GM12865 (cell line): Measurements from ENCODE around the gene APOL1.
"Not testable (repeated sequence)": the region's sequence is repeated elsewhere in the genome, so short reads cannot be mapped to it uniquely, and the experiment has no call there.

Experiments
- DNase-seq: peaks from one replicate; pipeline ENCODE4 v3.0.0; 2010; ENCODE audit warnings: low read depth
- H3K4me3 ChIP-seq: 2 replicates; pipeline ENCODE4 v1.5.1; 2011; ENCODE audit warnings: mild to moderate bottlenecking, low read depth, low read length, control low read depth
- TF ChIP-seq, protein P1 (sequence below): IDR thresholded peaks from 2 replicates; pipeline ENCODE4 v1.5.1; 2011; ENCODE audit warnings: low read length, control low read depth, low read depth, inconsistent platforms; ENCODE audit not compliant: insufficient read depth; ENCODE audit errors: missing control alignments

The APOL1 gene

DNA sequence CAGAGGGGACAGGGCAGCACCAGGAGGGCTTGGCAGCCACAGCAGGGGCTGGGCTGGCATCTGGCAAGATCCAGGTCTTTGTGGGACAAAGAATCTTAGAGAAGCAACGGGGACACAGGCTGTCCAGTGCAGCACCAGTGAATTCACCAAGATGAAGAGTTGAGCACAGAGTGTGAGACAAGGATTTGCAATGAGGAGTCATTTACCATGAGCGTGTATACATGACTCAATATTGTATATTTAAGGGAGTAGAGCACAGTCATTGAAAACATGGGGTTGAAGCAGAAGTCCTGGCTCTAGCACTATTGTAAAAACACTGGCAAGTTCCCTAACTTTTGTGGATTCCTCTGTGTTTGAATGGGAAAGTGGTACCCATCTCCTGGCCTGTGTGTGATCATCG is 3.5 kb downstream of the APOL1 start:
- DNase-seq = no peak
- TF ChIP-seq, protein P1, sequence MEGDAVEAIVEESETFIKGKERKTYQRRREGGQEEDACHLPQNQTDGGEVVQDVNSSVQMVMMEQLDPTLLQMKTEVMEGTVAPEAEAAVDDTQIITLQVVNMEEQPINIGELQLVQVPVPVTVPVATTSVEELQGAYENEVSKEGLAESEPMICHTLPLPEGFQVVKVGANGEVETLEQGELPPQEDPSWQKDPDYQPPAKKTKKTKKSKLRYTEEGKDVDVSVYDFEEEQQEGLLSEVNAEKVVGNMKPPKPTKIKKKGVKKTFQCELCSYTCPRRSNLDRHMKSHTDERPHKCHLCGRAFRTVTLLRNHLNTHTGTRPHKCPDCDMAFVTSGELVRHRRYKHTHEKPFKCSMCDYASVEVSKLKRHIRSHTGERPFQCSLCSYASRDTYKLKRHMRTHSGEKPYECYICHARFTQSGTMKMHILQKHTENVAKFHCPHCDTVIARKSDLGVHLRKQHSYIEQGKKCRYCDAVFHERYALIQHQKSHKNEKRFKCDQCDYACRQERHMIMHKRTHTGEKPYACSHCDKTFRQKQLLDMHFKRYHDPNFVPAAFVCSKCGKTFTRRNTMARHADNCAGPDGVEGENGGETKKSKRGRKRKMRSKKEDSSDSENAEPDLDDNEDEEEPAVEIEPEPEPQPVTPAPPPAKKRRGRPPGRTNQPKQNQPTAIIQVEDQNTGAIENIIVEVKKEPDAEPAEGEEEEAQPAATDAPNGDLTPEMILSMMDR = no peak
- H3K4me3 ChIP-seq = no peak overlapping the region

DNA sequence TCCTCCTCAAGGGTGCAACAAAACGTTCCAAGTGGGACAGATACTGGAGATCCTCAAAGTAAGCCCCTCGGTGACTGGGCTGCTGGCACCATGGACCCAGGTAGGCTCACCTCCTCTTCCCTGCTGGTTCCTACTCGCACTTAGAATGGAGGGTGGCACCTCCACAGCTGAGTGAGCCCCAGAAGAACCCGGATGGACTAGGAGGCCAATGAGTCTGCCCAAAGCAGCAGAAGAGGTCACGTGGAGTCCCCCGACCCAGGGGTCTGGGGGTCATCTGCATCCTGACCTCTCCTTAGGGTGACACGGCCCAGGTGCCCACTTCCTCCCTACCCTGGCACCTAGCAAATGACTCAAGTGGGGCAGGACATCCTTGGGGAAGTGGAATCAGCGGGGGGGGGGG is 4.4 kb downstream of the APOL1 start:
- H3K4me3 ChIP-seq = no peak overlapping the region
- no peak for DNase-seq
- TF ChIP-seq, protein P1 = no peak

DNA sequence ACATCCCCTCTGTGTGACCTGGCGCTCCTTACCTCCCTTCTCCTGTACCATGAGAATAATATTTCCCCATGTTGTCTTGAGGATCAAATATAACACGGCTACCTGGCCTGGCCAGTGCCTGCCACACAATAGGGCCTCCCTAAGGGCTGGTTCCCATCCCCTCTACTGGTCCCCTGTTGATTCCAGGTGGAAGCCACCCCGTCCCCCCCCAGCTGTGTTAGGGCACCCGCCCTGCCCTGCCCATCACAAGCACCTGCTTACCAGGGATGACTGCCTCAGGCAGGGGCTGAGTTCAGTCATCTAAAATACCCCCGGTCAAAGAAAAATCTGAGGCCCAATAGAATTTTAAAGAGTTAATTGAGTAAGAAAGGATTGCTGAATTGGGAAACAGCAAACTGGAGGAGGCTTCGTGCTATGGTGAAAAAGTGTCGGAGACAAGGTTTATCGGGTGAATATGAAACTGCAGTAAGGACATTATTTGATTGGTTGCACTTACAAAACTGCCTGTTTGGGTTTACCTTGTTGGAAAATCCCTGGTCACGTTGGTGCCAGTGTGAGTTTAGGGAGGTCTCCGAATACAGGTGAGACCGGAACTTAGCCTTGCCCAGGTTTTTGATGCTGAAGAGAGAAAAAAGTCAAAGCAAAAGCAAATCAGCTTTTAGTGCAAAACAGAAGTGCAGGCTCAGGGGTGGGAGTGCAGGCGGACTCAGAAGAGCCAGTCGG is 5.2 kb downstream of the APOL1 start:
- no peak for DNase-seq
- TF ChIP-seq, protein P1 = no peak
- H3K4me3 ChIP-seq = no peak overlapping the region

DNA sequence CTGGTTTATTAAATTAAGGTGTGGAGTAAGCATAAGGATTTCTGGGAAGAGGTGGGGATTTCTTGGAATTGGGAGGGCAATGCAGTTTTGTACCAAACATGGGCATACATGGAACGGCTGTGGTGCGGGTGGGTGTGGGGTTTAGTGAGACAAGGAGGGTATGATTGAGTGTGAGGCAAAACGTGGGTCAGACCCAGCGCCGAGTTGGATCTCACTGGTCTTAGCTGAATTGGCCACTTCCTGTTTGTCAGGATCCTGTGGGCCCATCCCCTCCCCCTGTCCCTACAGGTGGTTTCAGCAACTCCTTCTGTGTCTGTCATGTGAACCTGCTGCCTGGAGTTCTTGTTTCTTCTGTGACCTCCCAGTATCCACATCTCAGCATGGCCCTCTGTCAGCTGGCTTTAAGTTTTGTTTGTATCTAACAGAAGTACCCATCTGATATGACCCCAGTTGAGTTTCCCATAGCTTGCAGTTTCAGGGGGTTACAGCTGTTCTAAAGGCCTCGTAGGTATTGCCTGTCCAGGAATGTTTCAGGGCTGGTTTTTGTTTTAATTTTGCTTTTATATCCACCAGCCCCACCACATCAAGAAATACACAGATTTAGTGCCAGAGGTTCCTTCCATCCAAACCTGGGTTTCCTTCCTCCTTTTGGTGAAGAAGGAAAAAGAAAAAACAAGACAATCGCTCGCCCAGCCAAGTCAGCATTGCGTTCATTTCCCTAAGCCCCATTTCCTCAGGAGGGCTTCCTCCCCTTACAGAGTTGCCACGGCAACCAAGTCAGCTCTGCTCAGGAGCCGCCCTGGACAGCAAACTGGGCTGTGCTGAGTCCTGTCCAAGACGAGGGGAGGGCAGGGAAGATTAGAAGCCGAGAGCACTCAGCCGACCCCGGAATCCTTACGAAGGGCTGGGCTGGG is 6.0 kb downstream of the APOL1 start:
- TF ChIP-seq, protein P1 = no peak
- no peak overlapping the region for H3K4me3 ChIP-seq
- DNase-seq = peak; percentile 50

DNA sequence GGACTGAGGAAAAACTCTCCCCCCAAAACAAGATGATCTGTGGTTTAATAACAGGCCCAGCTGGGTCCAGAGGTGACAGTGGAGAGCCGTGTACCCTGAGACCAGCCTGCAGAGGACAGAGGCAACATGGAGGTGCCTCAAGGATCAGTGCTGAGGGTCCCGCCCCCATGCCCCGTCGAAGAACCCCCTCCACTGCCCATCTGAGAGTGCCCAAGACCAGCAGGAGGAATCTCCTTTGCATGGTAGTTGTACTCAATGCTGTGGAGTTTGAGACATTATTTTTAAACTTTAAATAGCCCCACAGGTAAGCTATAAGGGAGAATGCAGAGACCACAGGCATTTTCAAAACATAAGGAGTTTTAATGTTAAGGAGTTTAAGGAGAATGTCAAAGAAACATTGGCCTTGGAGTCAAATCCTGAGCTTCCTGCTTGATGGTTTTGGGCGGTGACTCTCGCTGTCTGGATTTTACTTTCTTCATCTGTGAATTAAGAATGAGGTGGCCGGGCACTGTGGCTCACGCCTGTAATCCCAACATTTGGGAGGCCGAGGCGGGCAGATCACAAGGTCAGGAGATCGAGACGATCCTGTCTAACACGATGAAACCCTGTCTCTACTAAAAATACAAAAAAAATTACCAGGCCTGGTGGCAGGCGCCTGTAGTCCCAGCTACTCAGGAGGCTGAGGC is 6.8 kb downstream of the APOL1 start:
- no peak overlapping the region for H3K4me3 ChIP-seq
- TF ChIP-seq, protein P1 = no peak
- DNase-seq = no peak

DNA sequence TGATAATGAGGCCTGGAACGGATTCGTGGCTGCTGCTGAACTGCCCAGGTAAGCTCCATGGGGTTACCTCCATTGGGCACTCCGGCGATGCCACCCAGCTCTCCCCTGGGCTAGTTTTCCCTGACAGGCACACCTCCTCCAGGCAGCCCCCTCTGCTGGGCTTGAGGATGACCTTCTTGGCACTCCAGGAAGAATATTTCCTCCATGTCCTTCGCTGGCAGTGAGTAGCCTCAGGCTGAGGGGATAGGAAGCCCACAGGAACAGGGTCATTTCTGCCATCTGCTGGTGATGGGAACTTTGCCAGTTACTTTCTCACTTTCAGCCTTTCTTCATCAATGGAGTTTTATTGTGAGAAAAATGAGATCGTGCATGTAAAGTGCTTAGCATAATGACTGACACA is 8.7 kb downstream of the APOL1 start:
- not testable (repeated sequence) for DNase-seq, H3K4me3 ChIP-seq

DNA sequence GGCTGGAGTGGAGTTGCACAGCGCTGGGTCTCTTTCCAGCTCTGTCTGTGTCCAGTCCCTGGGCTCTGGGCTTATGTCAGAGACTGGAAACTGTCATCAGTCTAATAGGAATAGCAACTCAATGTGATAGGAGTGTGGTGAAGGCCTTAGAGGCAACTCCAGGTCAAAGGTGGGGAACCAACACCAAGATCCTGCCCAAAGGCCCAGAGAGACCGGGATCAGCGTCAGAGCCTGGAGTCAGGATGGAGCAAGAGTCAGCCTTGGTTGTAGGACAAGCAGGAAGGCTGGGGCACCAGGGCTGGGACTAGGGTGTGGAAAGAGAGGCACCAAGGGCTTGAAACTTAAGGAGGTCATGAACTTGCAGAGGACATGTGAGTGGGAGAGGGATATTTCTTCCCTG is 9.4 kb downstream of the APOL1 start:
- not testable (repeated sequence) for DNase-seq, H3K4me3 ChIP-seq

DNA sequence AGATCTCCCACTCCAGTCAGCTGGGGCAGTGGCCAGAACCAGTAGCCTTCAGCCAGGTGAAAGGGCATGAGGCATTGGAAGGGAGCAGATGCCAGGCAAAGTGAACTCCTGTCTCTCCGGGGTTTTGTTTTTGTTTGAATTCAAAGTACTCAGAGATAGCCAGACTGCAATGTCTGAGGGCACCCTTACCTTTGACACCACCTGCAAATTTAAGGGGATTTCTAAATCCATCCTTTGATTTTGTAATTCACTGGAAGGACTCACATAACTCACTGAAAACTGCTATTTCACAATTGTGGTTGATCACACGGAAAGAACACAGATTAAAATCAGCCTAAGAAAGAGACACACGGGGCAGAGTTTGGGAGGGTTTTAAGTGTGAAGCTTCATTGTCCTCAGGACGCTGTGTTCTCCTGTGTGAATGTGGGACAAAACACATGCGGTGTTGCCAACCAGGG is 10.3 kb downstream of the APOL1 start:
- not testable (repeated sequence) for DNase-seq, H3K4me3 ChIP-seq

DNA sequence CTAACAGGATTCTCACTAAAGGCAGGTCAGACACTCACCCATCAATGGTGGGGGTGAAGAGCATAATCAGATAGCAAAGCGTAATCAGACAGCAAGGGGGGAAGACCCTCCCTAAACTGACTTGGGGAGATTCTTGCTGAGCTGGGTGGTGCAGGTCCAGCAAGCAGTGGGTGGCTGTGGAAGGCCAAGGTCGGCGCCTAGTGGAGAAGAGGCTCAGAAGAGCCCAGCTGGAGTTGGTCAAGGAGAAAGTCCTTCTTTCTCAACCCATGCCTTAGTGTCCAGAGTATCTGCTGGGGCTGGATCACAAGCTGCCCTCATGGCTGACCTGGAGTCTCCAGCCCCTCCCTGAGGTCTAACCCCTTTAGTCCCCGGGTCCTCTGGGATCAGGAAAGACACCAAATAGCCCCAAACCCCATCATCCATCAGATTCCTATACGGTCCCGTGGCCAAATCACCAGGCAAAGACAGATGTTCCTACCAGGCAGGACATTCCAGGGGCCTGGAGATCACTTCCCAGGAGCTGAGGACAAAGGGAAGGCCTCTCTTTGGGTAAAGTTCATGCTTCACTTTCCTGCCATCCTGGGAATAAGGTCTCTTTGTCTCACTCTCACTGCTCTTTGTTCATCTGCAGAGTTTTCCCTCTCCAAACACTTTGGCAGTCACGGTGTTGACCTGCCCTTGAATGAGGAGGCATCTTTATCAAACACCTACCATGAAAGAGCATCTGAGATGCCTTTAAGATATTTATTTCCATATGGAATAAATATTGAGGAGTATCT is 11.1 kb downstream of the APOL1 start:
- DNase-seq, H3K4me3 ChIP-seq: not testable (repeated sequence)
